NCI-H460 (cell line): Measurements from ENCODE around the gene PSAT1. TPM values are rescaled to one million over a fixed set of nuclear protein-coding genes. Genes with fewer than 3 reads are reported as not detected.

ENCODE experiments used
- DNase-seq: peaks from one replicate; pipeline ENCODE4 v3.0.0-alpha.2; 2016; ENCODE audit warnings: low read depth; ENCODE audit errors: extremely low read depth
- total RNA-seq: library from RNA; depleted of rRNA; stranded (reverse); fragments of >200 nt; shearing (Covaris generic); gene quantifications from 2 replicates; pipeline ENCODE4 v1.2.3, GENCODE V29; 2014; rRNA removed

Gene PSAT1
- total RNA-seq, 1 experiment from 2014 or later, result 549 TPM

GRCh38 chr9:78358329-78359051 is 61.6 kb downstream of the PSAT1 start:
- DNase-seq, result no peak

GRCh38 chr9:78363221-78363620 is 66.3 kb downstream of the PSAT1 start:
- no peak for DNase-seq

GRCh38 chr9:78365748-78366697 is 69.1 kb downstream of the PSAT1 start:
- peak; percentile 13 for DNase-seq

- no peak for DNase-seq
These were observed 69.9 kb downstream of the PSAT1 start for GRCh38 chr9:78366827-78367226.

GRCh38 chr9:78368236-78368635 is 71.3 kb downstream of the PSAT1 start:
- DNase-seq, result no peak

GRCh38 chr9:78369639-78370219 is 72.8 kb downstream of the PSAT1 start:
- DNase-seq, result peak; percentile 55

GRCh38 chr9:78370991-78371390 is 74.1 kb downstream of the PSAT1 start:
- no peak for DNase-seq

- DNase-seq, result no peak
These were observed 75.1 kb downstream of the PSAT1 start for GRCh38 chr9:78371981-78372380.

Other genes starting within 250 kb of the PSAT1 start
- 25.8 and 25.9 TPM in 2 replicates for gene CEP78, start 61.0 kb upstream of the PSAT1 start, total RNA-seq